Lower leg skin (tissue), 4 donors: ENCODE results near the gene ANKRD23. TPM values are rescaled to one million over a fixed set of nuclear protein-coding genes. Genes with fewer than 3 reads are reported as not detected.

Source experiments
- DNase-seq, 2 donors: peaks; one replicate each; pipeline ENCODE4 v3.0.0-alpha.2; 2019; ENCODE audit warnings: low spot score in 2 of 2
- H3K4me3 ChIP-seq: fragments of 200-600 bp; sonication (generic); 2 replicates; pipeline ENCODE4 v1.5.1; 2017; ENCODE audit warnings: mild to moderate bottlenecking, low read depth; ENCODE audit not compliant: poor library complexity, severe bottlenecking
- POLR2A ChIP-seq, 2 donors: fragments of 450-650 bp; IDR thresholded peaks; one replicate each; pipeline ENCODE4 v1.6.1; 2016 to 2017; ENCODE audit warnings: antibody characterized with exemption in 2 of 2, mild to moderate bottlenecking in 1 of 2, moderate library complexity in 1 of 2
- WGBS, 2 donors: methylation state at CpG; one replicate each; pipeline ENCODE4 v1.1.5; 2018; 5-methylcytosine and 5-hydroxymethylcytosine counted together
- intact Hi-C: fragments of 100-400 bp; cut with DNase I; formaldehyde crosslinking; loops from one replicate; pipeline ENCODE4 v1.15.0; 2023; ENCODE audit warnings: low total_unique reads
- total RNA-seq, 4 donors: library from RNA; depleted of rRNA; stranded (reverse); fragments of >200 nt; gene quantifications; one replicate each; pipeline ENCODE4 v1.1.0, GENCODE V29; 2016
- TF ChIP-seq, protein P1 (sequence below), 3 donors: fragments of 450-650 bp; IDR thresholded peaks; one replicate each; pipeline ENCODE4 v1.5.1; 2016; ENCODE audit warnings: antibody characterized with exemption in 3 of 3, mild to moderate bottlenecking in 3 of 3, moderate library complexity in 2 of 3

ANKRD23 gene
- total RNA-seq, 4 donors from 2014 or later = 4.9 to 12.4 (median 8.8) TPM

DNA sequence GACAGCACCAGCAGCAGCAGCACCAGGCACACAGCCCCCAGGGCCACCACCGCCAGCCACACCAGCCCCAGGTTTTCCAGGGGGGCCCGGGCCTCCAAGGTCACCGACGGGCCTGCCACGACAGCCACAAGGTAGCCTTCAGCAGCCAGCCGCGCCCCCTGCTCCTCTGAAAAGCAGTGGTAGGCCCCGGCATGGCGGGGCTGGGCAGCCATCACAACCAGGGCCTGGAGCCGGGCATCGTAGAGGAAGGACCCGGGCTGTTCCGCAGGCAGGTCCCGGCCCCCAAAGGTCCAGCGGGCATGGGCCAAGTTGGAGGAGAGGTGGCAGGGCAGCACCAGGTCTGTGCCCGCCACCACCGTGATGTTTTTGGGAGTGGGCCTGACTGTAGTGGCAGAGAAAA lies 17.3 kb upstream of the ANKRD23 start:
- TF ChIP-seq, protein P1, sequence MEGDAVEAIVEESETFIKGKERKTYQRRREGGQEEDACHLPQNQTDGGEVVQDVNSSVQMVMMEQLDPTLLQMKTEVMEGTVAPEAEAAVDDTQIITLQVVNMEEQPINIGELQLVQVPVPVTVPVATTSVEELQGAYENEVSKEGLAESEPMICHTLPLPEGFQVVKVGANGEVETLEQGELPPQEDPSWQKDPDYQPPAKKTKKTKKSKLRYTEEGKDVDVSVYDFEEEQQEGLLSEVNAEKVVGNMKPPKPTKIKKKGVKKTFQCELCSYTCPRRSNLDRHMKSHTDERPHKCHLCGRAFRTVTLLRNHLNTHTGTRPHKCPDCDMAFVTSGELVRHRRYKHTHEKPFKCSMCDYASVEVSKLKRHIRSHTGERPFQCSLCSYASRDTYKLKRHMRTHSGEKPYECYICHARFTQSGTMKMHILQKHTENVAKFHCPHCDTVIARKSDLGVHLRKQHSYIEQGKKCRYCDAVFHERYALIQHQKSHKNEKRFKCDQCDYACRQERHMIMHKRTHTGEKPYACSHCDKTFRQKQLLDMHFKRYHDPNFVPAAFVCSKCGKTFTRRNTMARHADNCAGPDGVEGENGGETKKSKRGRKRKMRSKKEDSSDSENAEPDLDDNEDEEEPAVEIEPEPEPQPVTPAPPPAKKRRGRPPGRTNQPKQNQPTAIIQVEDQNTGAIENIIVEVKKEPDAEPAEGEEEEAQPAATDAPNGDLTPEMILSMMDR (IDR thresholded peaks at IDR 0.05) = no peak
- no peak for TF ChIP-seq POLR2A (IDR thresholded peaks at IDR 0.05)
- 89 to 93% methylated on average over 14 of the region's 17 CpGs for WGBS, 2 donors
- intact Hi-C loops = no loop called here
- DNase-seq = no peak
- H3K4me3 ChIP-seq = no peak overlapping the region

DNA sequence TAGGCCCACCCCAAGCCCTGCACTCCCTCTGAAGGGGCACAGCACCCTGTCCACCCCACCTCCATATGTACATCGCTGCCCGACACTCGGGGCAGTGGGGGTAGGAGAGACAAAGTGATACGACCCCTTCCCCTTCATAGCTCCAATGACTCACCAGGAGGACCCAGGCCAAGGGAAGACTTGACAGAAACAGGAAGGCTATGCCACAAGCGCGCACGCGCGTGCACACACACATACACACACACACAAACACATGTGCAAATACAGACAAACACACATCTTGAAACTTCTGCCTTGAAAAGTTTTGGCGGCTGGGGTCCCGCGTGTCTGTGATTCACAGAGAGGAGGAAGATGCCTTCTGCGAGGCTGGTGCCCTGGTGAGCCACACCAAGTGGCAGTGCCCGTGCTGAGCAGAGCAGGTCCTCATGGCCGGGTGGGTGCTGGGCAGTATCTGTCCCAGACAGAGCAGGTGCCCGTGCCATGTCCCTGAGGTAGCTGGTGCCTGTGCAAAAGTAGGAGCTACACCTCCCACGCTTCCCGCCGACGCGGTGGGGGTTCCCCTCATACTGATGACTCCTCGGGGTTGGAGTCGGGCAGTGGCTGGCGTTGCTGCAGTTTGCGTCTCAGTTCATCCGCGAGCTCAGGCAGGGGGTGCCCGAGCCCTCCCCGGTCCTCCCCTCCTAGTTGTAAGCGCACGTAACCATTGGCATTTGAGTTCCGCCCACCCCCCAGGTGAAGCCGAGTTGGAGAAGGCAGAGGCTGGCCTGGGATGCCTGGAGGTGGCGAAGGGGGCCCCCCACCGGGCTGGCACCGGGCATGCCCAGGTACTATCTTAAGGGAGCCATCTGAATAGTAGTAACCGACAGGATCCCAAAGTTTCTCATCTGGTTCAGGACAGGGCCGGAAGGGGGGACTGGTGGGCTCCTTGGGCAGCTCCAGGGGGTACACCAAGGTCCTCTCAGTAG lies 16.5 kb upstream of the ANKRD23 start:
- H3K4me3 ChIP-seq = no peak overlapping the region
- no peak for DNase-seq
- TF ChIP-seq POLR2A (IDR thresholded peaks at IDR 0.05) = no peak
- TF ChIP-seq, protein P1 (IDR thresholded peaks at IDR 0.05) = no peak
- intact Hi-C loops = no loop called here
- whole genome bisulfite sequencing, 2 donors = 53 to 62% methylated on average over 21 to 32 of the region's 38 CpGs

DNA sequence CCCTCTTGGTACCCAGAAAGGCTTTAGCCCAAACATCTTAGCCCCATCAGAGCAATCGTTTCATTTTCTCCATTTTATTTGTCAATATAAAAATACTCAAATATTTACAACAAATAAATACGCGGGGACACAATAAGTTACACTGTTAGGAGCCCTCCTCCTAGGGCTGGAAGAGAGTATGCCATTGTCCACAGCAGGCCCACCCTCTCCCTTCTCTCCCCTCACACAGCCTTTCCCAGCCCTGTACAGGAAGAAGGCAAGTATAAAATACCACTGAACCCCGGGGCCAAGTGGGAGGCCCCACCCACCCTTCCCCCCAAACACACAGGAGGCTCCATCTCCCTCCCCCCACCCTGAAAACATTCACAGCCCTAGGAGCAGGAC lies 15.9 kb upstream of the ANKRD23 start:
- H3K4me3 ChIP-seq = no peak overlapping the region
- WGBS, 2 donors = 36 to 43% methylated on average over 4 of the region's 4 CpGs
- no peak for DNase-seq
- TF ChIP-seq, protein P1 (IDR thresholded peaks at IDR 0.05) = no peak
- no peak for TF ChIP-seq POLR2A (IDR thresholded peaks at IDR 0.05)
- intact Hi-C loops = no loop called here

DNA sequence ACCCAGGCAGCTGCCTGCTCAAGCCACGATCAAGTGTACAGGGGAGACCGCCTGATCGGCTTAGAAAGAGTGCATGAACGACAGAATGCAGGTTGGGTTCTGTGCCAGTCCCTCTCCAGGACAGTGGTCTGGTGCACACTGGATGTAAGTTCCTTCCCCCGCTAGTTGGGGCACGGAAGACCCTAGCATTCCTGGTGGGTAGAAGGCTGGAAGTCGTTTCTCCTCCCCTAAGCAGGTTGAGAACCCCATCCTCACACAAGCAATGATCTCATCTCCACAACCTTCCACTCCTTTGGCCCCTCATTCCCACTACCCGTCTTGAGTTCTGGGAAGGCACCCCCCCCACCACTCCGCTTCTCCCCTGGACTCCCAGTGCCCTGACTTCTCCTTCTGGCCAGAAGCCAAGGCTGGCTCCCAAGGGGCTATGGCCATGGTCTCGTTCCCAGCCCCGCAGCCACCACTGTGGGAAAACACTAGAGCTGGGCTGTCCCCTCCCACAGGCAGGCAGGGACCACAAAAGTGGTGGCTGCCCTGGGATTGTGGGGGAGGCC lies 15.4 kb upstream of the ANKRD23 start:
- TF ChIP-seq, protein P1 (IDR thresholded peaks at IDR 0.05) = no peak
- no peak for TF ChIP-seq POLR2A (IDR thresholded peaks at IDR 0.05)
- intact Hi-C loops = no loop called here
- peak; percentile 52 to 92 for DNase-seq
- WGBS, 2 donors = 50 to 52% methylated on average over 11 of the region's 11 CpGs
- H3K4me3 ChIP-seq = no peak overlapping the region

DNA sequence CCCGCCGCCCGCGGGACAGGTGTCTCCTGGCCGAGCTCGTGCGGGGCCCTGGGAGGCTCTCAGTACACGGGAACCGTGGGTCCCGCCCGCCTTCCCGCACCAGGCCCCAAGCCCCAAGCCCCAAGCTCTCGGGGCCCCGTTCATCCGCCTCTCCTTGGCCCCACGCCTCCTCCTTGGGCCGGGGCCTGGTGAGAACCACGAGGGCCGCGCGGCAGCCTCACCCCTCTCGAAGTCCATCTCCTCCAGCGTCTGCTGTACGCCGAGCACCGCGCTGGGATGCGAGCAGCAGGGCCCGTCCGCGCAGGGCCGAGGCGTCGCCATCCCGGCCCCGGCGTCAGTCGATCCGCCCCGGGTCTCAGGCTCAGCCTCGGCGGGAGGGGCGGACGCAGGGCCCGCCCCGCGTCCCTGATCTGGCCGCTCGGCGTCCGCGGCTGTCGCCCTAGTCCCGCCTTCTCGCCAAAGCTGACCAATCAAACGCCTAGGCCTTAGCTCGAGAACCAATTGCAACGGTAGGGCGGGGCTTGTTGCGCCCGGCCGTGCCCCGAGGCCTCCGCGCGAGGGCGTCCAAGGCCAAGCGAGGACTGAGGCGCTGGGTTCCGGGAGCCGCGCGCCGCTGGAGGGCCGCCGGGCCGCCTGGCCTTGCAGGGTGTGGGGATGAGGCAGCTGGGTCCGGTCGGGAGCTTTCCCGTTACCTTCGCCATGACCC lies 14.0 kb upstream of the ANKRD23 start, which contains the start of gene ANKRD39:
Gene ANKRD39, minus strand, starts transcription at position 350 of the 706 bp plus-strand sequence. Its CDS starts 29 bp downstream, at position 321.
- intact Hi-C loops = loop anchor here (2.0 kb wide), 1 partner anchor 99 kb away; no protein-coding TSS in a partner anchor
- H3K4me3 ChIP-seq = peak within 1 kb of the TSS; percentile 56
- 0% methylated on average over 49 to 69 of the region's 81 CpGs for WGBS, 2 donors
- peak; percentile 97 to 99 for DNase-seq
- no peak for TF ChIP-seq POLR2A (IDR thresholded peaks at IDR 0.05)
- TF ChIP-seq, protein P1 (IDR thresholded peaks at IDR 0.05) = peak in 1 of 3 donors; percentile 83
